Endothelial cell of umbilical vein (primary cell): ENCODE measurements around the gene KLF17. TPM values are rescaled to one million over a fixed set of nuclear protein-coding genes. Genes with fewer than 3 reads are reported as not detected.

Source experiments
- BruUV-seq: library from RNA; stranded (reverse); fragments of 400-500 nt; replicated peaks from 2 replicates; lab custom pipeline; 2021; lab: Mats Ljungman, UMichigan
- CTCF ChIA-PET: fragments of 300-600, 350-600 bp; sonication (Branson Sonifier 250); formaldehyde crosslinking; loops from one replicate; lab custom pipeline; 2021; ENCODE audit warnings: antibody characterized with exemption, inconsistent platforms; lab: Charles Lee
- POLR2A ChIA-PET: fragments of 300-600, 350-600 bp; sonication (Branson Sonifier 250); formaldehyde crosslinking; loops from one replicate; lab custom pipeline; 2021; ENCODE audit warnings: antibody characterized with exemption, inconsistent platforms; lab: Charles Lee
- DNase-seq: peaks from one replicate; pipeline ENCODE4 v3.0.0-alpha.2; 2011; ENCODE audit warnings: low read depth, low spot score
- FAIRE-seq: peaks from 2 replicates; lab custom pipeline; 2011; peaks lifted over from hg19 to GRCh38; lab: Jason Lieb, UNC
- H2AFZ ChIP-seq: 2 replicates; pipeline ENCODE4 v1.6.0; 2012; ENCODE audit warnings: low read depth, low read length, control low read depth, inconsistent platforms
- H3K27ac ChIP-seq: 2 replicates; pipeline ENCODE4 v1.5.1; 2011; ENCODE audit warnings: low read depth, mild to moderate bottlenecking, control low read depth, low read length, moderate library complexity; ENCODE audit not compliant: insufficient read depth
- H3K27me3 ChIP-seq, 2 experiments: 2 replicates each; pipeline versions ENCODE4 v1.6.0 to v1.6.1; 2011; ENCODE audit warnings: low read length in 2 of 2, mixed read lengths in 1 of 2; ENCODE audit not compliant: control insufficient read depth in 2 of 2, insufficient read depth in 2 of 2
- H3K36me3 ChIP-seq, 2 experiments: 2 replicates in 1 of 2; 3 replicates in 1 of 2; pipeline ENCODE4 v1.5.1; 2011; ENCODE audit warnings: low read length in 2 of 2, mild to moderate bottlenecking in 1 of 2, moderate library complexity in 1 of 2; ENCODE audit not compliant: control insufficient read depth in 2 of 2, insufficient read depth in 2 of 2; ENCODE audit errors: extremely low read depth in 1 of 2
- H3K4me1 ChIP-seq: 3 replicates; pipeline ENCODE4 v1.5.1; 2011; ENCODE audit warnings: mild to moderate bottlenecking, low read length; ENCODE audit not compliant: control insufficient read depth, insufficient read depth; ENCODE audit errors: extremely low read depth
- H3K4me2 ChIP-seq: 2 replicates; pipeline ENCODE4 v1.6.1; 2011; ENCODE audit warnings: low read length, control low read depth, mixed read lengths; ENCODE audit not compliant: insufficient read depth
- H3K4me3 ChIP-seq, 3 experiments: fragments of 200-600 bp in 1 of 3; sonication (generic), shearing (Covaris generic) in 1 of 3; replicated peaks in 1 of 3; 2 replicates each; pipeline ENCODE4 v1.5.1; 2011 to 2016; ENCODE audit warnings: control low read depth in 3 of 3, low read length in 3 of 3, mild to moderate bottlenecking in 2 of 3, inconsistent platforms in 1 of 3, low read depth in 1 of 3, moderate library complexity in 1 of 3; ENCODE audit not compliant: insufficient read depth in 1 of 3
- H3K79me2 ChIP-seq: 2 replicates; pipeline ENCODE4 v1.6.0; 2012; ENCODE audit warnings: low read length, inconsistent platforms; ENCODE audit not compliant: control insufficient read depth, insufficient read depth
- H3K9ac ChIP-seq: replicated peaks from 2 replicates; pipeline ENCODE3; 2011; ENCODE audit warnings: low read length, control low read depth; ENCODE audit not compliant: insufficient read depth; ENCODE audit errors: extremely low read depth
- H3K9me1 ChIP-seq: replicated peaks from 3 replicates; pipeline ENCODE4 v1.6.0; 2011; ENCODE audit warnings: mild to moderate bottlenecking, low read length; ENCODE audit not compliant: control insufficient read depth, insufficient read depth; ENCODE audit errors: extremely low read depth
- H3K9me3 ChIP-seq: replicated peaks from 2 replicates; pipeline ENCODE4 v1.5.1; 2012; ENCODE audit warnings: low read length, inconsistent platforms; ENCODE audit not compliant: control insufficient read depth, insufficient read depth
- H4K20me1 ChIP-seq: replicated peaks from 2 replicates; pipeline ENCODE3; 2011; ENCODE audit warnings: mild to moderate bottlenecking, low read length; ENCODE audit not compliant: control insufficient read depth, insufficient read depth; ENCODE audit errors: extremely low read depth
- EZH2 ChIP-seq: IDR thresholded peaks from 2 replicates; pipeline ENCODE4 v1.6.1; 2012; ENCODE audit warnings: borderline replicate concordance, low read depth, mild to moderate bottlenecking, moderate library complexity, low read length, inconsistent platforms; ENCODE audit not compliant: severe bottlenecking
- FOS ChIP-seq: IDR thresholded peaks from 2 replicates; pipeline ENCODE4 v1.6.1; 2011; ENCODE audit warnings: mild to moderate bottlenecking, low read length, moderate library complexity, borderline replicate concordance; ENCODE audit not compliant: insufficient read depth
- GATA2 ChIP-seq: IDR thresholded peaks from 2 replicates; pipeline ENCODE4 v1.7.0; 2011; ENCODE audit warnings: low read depth, mild to moderate bottlenecking, moderate library complexity, mixed read lengths, low read length; ENCODE audit not compliant: insufficient read length, insufficient read depth
- JUN ChIP-seq: IDR thresholded peaks from 2 replicates; pipeline ENCODE4 v1.6.1; 2011; ENCODE audit warnings: borderline replicate concordance, low read depth; ENCODE audit not compliant: insufficient read length, insufficient read depth
- MYC ChIP-seq: IDR thresholded peaks from one replicate; pipeline ENCODE4 v1.6.1; 2011; ENCODE audit warnings: mild to moderate bottlenecking, low read depth, low read length
- POLR2A ChIP-seq: IDR thresholded peaks from 2 replicates; pipeline ENCODE4 v1.6.1; 2012; ENCODE audit warnings: low read depth, mild to moderate bottlenecking, control low read depth, low read length
- POLR2AphosphoS5 ChIP-seq: IDR thresholded peaks from 2 replicates; pipeline ENCODE4 v1.6.1; 2012; ENCODE audit warnings: low read depth, mild to moderate bottlenecking, control low read depth, low read length, moderate library complexity; ENCODE audit not compliant: insufficient read depth
- dilution Hi-C: fragments of 300-500 bp; cut with MboI; formaldehyde crosslinking; loops from one replicate; pipeline ENCODE4 v1.15.0; 2019; ENCODE audit warnings: low sequenced_read_pairs; ENCODE audit not compliant: extremely low pct_ligation_motif_present
- intact Hi-C: fragments of 100-400 bp; cut with micrococcal nuclease; formaldehyde crosslinking; loops from one replicate; pipeline ENCODE4 v1.10.0; 2022
- polyA plus RNA-seq, 4 experiments: library from polyadenylated mRNA; depleted of rRNA in 3 of 4; stranded (reverse) in 3 of 4; unstranded in 1 of 4; fragments of >200 nt; gene quantifications; 2 replicates each; pipeline versions ENCODE4 v1.2.1 to v1.2.3, GENCODE V29; 2011 to 2012; ENCODE audit warnings: missing spikeins in 1 of 4
- total RNA-seq: library from RNA; stranded (reverse); gene quantifications from 2 replicates; pipeline ENCODE4 v1.2.3, GENCODE V29; 2021
- TF ChIP-seq, protein P1 (sequence below), 2 donors: IDR thresholded peaks; 1 replicate in 1 of 2; 2 replicates in 1 of 2; pipeline ENCODE4 v1.5.1; 2011; ENCODE audit warnings: low read length in 2 of 2, mild to moderate bottlenecking in 2 of 2, moderate library complexity in 2 of 2, control low read depth in 1 of 2, inconsistent platforms in 1 of 2, low read depth in 1 of 2; ENCODE audit not compliant: insufficient read depth in 1 of 2; ENCODE audit errors: extremely low read depth in 1 of 2
- TF ChIP-seq, protein P2 (sequence below): IDR thresholded peaks from 2 replicates; pipeline ENCODE4 v1.6.1; 2011; ENCODE audit not compliant: insufficient read depth, insufficient read length

Gene KLF17
- total and polyA plus RNA-seq, 2 donors (not counting 3 experiments of a cell fraction or from before 2014, with no cell fraction given): not detected

DNA sequence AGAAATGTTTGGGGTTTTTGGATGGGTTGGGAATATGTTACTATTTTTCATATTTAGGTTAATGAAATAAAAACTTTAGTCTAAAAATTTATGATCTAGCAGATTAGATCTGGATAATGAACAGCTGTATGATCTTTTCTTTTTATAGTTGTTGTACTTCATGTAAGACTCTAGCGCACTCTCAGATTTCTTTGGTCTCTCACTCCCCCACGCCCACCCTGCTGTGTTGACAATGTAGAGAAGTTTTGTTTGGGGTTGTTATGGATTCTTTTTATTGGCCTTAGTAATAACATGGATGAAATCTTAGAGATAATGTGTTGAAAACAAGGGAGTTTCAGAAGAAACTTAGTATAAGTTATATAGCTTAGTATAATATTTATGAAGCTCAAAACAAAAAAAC, 17.3 kb downstream of the KLF17 start:
- intact Hi-C loops (no loop called here), dilution Hi-C loops (no loop called here)
- H3K4me2 ChIP-seq: no peak overlapping the region
- H3K27me3 ChIP-seq: peaks cover 2 to 5% of the 10 kb centered on the region in 2 experiments
- no peaks in the 10 kb centered on the region for H3K9me3 ChIP-seq
- CTCF ChIA-PET: interaction anchor here (0.7 to 1.2 kb wide), 3 partner anchors 9 to 28 kb away, joined by 3 to 4 read pairs (median 3); no protein-coding TSS in a partner anchor
- H2AFZ ChIP-seq: no peak overlapping the region
- FAIRE-seq (no peak), DNase-seq (no peak)
- no peaks in the 10 kb centered on the region for H3K4me1 ChIP-seq
- no peak overlapping the region for H3K27ac ChIP-seq
- no peak overlapping the region for H3K4me3 ChIP-seq
- no TSS peak for BruUV-seq
- no peaks in the 10 kb centered on the region for H4K20me1 ChIP-seq
- H3K9me1 ChIP-seq: no peaks in the 10 kb centered on the region
- H3K36me3 ChIP-seq: no peaks in the 10 kb centered on the region
- POLR2A ChIA-PET: no interaction called here
- no peaks in the 10 kb centered on the region for H3K79me2 ChIP-seq
- no peak for TF ChIP-seq JUN
- TF ChIP-seq GATA2: no peak
- no peak for TF ChIP-seq FOS
- TF ChIP-seq POLR2AphosphoS5: no peak
- TF ChIP-seq MYC: no peak
- TF ChIP-seq, protein P1, sequence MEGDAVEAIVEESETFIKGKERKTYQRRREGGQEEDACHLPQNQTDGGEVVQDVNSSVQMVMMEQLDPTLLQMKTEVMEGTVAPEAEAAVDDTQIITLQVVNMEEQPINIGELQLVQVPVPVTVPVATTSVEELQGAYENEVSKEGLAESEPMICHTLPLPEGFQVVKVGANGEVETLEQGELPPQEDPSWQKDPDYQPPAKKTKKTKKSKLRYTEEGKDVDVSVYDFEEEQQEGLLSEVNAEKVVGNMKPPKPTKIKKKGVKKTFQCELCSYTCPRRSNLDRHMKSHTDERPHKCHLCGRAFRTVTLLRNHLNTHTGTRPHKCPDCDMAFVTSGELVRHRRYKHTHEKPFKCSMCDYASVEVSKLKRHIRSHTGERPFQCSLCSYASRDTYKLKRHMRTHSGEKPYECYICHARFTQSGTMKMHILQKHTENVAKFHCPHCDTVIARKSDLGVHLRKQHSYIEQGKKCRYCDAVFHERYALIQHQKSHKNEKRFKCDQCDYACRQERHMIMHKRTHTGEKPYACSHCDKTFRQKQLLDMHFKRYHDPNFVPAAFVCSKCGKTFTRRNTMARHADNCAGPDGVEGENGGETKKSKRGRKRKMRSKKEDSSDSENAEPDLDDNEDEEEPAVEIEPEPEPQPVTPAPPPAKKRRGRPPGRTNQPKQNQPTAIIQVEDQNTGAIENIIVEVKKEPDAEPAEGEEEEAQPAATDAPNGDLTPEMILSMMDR (IDR thresholded peaks at IDR 0.05; ENCODE audit: extremely low read depth in 1 of 2, insufficient read depth in 1 of 2, low read depth in 1 of 2, low read length in 2 of 2): no peak
- TF ChIP-seq, protein P2, sequence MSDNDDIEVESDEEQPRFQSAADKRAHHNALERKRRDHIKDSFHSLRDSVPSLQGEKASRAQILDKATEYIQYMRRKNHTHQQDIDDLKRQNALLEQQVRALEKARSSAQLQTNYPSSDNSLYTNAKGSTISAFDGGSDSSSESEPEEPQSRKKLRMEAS: no peak
- TF ChIP-seq POLR2A: no peak
- no peak for TF ChIP-seq EZH2
- H3K9ac ChIP-seq: no peak overlapping the region
